HG03469 (cell line): ENCODE measurements around the gene LNX1.
"Not testable (repeated sequence)": the region's sequence is repeated elsewhere in the genome, so short reads cannot be mapped to it uniquely, and the experiment has no call there.

Experiments
- ATAC-seq: cut with Tn5 transposase; IDR thresholded peaks from one replicate; pipeline ENCODE4 v1.9.1; 2021; ENCODE audit warnings: mild to moderate bottlenecking, moderate library complexity, moderate number of reproducible peaks; ENCODE audit not compliant: unreplicated experiment

LNX1 gene

GRCh38 chr4:53409479-53409878, 181.8 kb downstream of the LNX1 start:
- ATAC-seq, result not testable (repeated sequence)
